ENCODE results near the gene RALGAPA2.
A peak's percentile ranks its signal among the peaks of the same experiment; 100 is the strongest.

RALGAPA2 gene

GRCh38 chr20:20473657-20474056 is 238.8 kb downstream of the RALGAPA2 start:
- Histone ChIP-seq H3K27ac (ENCODE audit: low read length) (no peak overlapping the region), H3K9me3 (ENCODE audit: control insufficient read depth, low read depth, low read length) (no peaks in the 10 kb centered on the region), H3K36me3 (ENCODE audit: control insufficient read depth, low read depth, low read length) (no peaks in the 10 kb centered on the region), H3K4me1 (ENCODE audit: control insufficient read depth, low read depth, low read length) (peaks cover 19% of the 10 kb centered on the region), H3K27me3 (ENCODE audit: control insufficient read depth, insufficient read depth, low read length) (no peaks in the 10 kb centered on the region), H3K9ac (ENCODE audit: low read length) (no peak overlapping the region), H3K4me3 (ENCODE audit: low read length) (no peak overlapping the region)

- Histone ChIP-seq H3K36me3 (ENCODE audit: control insufficient read depth, low read depth, low read length) (no peaks in the 10 kb centered on the region), H3K9ac (ENCODE audit: low read length) (no peak overlapping the region), H3K27me3 (ENCODE audit: control insufficient read depth, insufficient read depth, low read length) (no peaks in the 10 kb centered on the region), H3K4me1 (ENCODE audit: control insufficient read depth, low read depth, low read length) (peaks cover 10% of the 10 kb centered on the region), H3K9me3 (ENCODE audit: control insufficient read depth, low read depth, low read length) (no peaks in the 10 kb centered on the region), H3K4me3 (ENCODE audit: low read length) (no peak overlapping the region), H3K27ac (ENCODE audit: low read length) (no peak overlapping the region)
These were observed 239.7 kb downstream of the RALGAPA2 start for GRCh38 chr20:20472684-20473274.

DNA sequence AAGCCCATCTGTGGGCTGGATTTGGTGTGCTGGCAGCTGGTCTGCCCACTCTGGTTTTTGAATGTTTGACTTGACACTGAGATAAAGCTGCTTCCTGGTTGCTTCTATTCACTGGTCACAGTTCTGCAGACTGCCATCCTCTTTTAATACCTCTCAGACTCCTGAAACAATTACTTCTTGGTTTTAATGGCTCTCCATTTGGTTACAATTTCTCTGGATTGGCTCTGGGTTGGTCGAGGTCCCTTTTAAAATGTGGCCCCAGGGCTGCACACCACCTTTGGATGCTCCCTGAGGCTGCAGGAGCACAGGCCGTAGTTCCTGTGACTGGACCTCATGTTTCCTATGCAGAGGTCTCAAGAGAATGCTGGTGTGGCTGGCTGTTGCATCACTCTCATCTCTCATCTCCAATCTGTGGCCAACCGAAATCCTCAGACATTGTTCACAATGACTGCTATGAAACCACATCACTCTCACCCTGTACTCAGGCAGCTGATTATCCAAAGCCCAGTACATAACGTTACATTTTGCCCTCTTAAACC is 246.0 kb downstream of the RALGAPA2 start:
- no peaks in the 10 kb centered on the region for H3K36me3 ChIP-seq (ENCODE audit: control insufficient read depth, low read depth, low read length)
- no peaks in the 10 kb centered on the region for H3K27me3 ChIP-seq (ENCODE audit: control insufficient read depth, insufficient read depth, low read length)
- no peaks in the 10 kb centered on the region for H3K9me3 ChIP-seq (ENCODE audit: control insufficient read depth, low read depth, low read length)
- H3K4me3 ChIP-seq (ENCODE audit: low read length), result no peak overlapping the region
- H3K9ac ChIP-seq (ENCODE audit: low read length), result no peak overlapping the region
- peaks cover 41% of the 10 kb centered on the region for H3K4me1 ChIP-seq (ENCODE audit: control insufficient read depth, low read depth, low read length)
- no peak overlapping the region for H3K27ac ChIP-seq (ENCODE audit: low read length)

DNA sequence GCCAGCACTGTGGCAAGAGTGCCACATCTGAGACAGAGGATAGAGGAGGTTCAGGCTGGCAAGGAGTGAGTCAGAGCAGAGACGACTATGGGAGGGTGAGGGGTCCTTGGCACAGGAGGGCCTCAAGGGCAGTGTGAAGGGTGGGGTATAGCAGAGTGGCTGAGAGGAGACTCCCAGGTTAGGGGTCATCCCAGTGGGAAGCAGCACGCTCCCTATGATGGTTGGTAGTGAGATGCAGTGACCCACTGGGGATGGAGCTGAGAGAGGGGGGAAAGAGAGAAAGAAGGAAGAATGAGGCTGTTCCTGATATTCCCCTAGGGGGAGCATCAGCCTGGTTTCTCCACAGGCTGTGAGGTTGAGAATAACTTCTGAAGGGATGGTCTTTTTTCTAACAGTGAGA is 247.2 kb downstream of the RALGAPA2 start:
- no peaks in the 10 kb centered on the region for H3K27me3 ChIP-seq (ENCODE audit: control insufficient read depth, insufficient read depth, low read length)
- peaks cover 52% of the 10 kb centered on the region for H3K4me1 ChIP-seq (ENCODE audit: control insufficient read depth, low read depth, low read length)
- H3K27ac ChIP-seq (ENCODE audit: low read length), result no peak overlapping the region
- no peak overlapping the region for H3K4me3 ChIP-seq (ENCODE audit: low read length)
- H3K9ac ChIP-seq (ENCODE audit: low read length), result no peak overlapping the region
- H3K9me3 ChIP-seq (ENCODE audit: control insufficient read depth, low read depth, low read length), result no peaks in the 10 kb centered on the region
- no peaks in the 10 kb centered on the region for H3K36me3 ChIP-seq (ENCODE audit: control insufficient read depth, low read depth, low read length)

DNA sequence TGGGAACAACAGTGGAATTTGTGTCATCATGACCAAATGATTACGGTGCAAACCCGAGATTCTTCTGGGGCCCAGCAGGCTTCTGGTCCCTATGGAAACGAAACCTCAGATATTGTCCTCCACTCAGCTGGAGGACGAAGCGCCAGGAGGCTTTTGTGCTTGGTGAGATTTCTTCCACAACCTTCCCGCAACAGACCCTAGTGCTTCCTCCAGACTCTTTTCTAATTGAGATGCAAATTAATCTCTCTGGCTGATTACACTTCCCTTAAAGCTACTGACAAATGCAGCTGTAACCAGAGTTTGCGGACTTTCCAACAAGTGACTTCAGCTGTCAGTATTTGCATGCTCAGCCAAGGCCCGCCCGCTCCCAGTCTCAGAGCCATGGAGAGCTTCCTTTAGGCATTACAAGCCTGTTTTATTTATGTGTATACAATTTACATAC is 248.5 kb downstream of the RALGAPA2 start:
- Histone ChIP-seq H3K9ac (ENCODE audit: low read length) (peak overlapping the region; percentile 70), H3K27ac (ENCODE audit: low read length) (peak overlapping the region; percentile 82), H3K36me3 (ENCODE audit: control insufficient read depth, low read depth, low read length) (no peaks in the 10 kb centered on the region)

GRCh38 chr20:20462185-20462584 is 250.3 kb downstream of the RALGAPA2 start:
- Histone ChIP-seq H3K4me3 (ENCODE audit: low read length) (no peak overlapping the region), H3K4me1 (ENCODE audit: control insufficient read depth, low read depth, low read length) (peaks cover 52% of the 10 kb centered on the region), H3K27me3 (ENCODE audit: control insufficient read depth, insufficient read depth, low read length) (no peaks in the 10 kb centered on the region), H3K27ac (ENCODE audit: low read length) (no peak overlapping the region), H3K9me3 (ENCODE audit: control insufficient read depth, low read depth, low read length) (no peaks in the 10 kb centered on the region), H3K36me3 (ENCODE audit: control insufficient read depth, low read depth, low read length) (peaks cover 3% of the 10 kb centered on the region), H3K9ac (ENCODE audit: low read length) (no peak overlapping the region)

More for the DNA sequence above, 248.5 kb downstream of the RALGAPA2 start:
- Histone ChIP-seq H3K4me1 (ENCODE audit: control insufficient read depth, low read depth, low read length) (peaks cover 52% of the 10 kb centered on the region), H3K27me3 (ENCODE audit: control insufficient read depth, insufficient read depth, low read length) (no peaks in the 10 kb centered on the region), H3K9me3 (ENCODE audit: control insufficient read depth, low read depth, low read length) (no peaks in the 10 kb centered on the region), H3K4me3 (ENCODE audit: low read length) (peak overlapping the region; percentile 56)

DNA sequence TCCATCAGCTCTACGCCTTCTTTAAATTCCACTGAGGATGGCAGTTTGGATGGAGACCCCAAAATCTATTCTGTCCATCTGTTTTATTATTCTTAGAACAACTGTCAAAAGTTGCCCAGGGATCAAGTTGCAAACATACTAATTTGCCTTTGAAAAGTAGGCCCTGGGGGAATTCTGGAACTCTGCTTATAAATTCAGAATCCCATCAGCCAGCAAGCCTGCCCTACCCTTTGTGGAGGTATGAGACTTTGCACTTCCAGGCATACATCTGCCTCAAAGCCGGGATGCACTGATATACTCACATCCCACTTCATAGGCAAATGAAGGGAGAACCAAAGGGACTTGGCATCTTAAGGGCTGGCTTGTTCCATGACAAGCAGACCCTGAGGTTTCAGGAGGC is 250.9 kb downstream of the RALGAPA2 start:
- no peak overlapping the region for H3K27ac ChIP-seq (ENCODE audit: low read length)
- no peaks in the 10 kb centered on the region for H3K27me3 ChIP-seq (ENCODE audit: control insufficient read depth, insufficient read depth, low read length)
- no peaks in the 10 kb centered on the region for H3K9me3 ChIP-seq (ENCODE audit: control insufficient read depth, low read depth, low read length)
- H3K4me1 ChIP-seq (ENCODE audit: control insufficient read depth, low read depth, low read length), result peaks cover 52% of the 10 kb centered on the region
- H3K4me3 ChIP-seq (ENCODE audit: low read length), result no peak overlapping the region
- H3K36me3 ChIP-seq (ENCODE audit: control insufficient read depth, low read depth, low read length), result peaks cover 3% of the 10 kb centered on the region
- no peak overlapping the region for H3K9ac ChIP-seq (ENCODE audit: low read length)

GRCh38 chr20:20459726-20460125 is 252.7 kb downstream of the RALGAPA2 start:
- H3K9me3 ChIP-seq (ENCODE audit: control insufficient read depth, low read depth, low read length), result no peaks in the 10 kb centered on the region
- no peak overlapping the region for H3K9ac ChIP-seq (ENCODE audit: low read length)
- peaks cover 3% of the 10 kb centered on the region for H3K36me3 ChIP-seq (ENCODE audit: control insufficient read depth, low read depth, low read length)
- H3K4me3 ChIP-seq (ENCODE audit: low read length), result no peak overlapping the region
- H3K4me1 ChIP-seq (ENCODE audit: control insufficient read depth, low read depth, low read length), result peaks cover 42% of the 10 kb centered on the region
- H3K27me3 ChIP-seq (ENCODE audit: control insufficient read depth, insufficient read depth, low read length), result no peaks in the 10 kb centered on the region
- H3K27ac ChIP-seq (ENCODE audit: low read length), result no peak overlapping the region

DNA sequence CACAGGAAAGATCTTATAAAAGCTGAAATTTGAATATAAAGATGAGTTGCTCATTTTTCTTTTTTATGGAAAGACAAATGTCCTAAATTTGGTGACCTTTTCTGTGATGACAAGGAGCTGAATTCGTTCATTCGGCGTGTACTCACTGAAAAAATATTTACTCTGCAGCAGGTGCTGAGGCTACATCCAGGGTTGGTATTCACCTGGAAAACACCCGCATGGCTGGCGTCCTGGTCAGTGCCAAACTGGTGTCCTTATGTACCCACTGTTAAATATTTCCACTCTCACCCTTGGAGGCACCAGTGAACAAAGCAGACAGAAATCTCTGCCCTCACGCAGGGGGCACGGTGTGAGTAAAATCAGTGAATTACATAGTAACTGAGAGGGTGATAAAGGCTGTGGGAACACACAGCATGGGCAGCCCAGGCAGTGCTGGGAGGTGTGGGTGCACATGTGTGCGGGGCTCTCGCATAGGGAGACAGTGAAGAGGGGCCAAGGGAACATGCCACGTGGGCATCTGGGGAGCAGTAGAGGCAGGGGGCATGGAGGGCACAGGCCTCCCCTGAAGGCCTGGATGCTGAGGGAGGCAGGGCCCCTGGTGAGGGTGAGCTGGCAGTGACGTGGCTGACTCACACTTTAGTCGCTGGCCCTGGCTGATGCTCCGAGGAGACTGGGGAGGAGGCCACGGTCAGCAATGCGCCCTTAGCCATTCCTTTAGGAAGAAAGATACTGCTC is 254.9 kb downstream of the RALGAPA2 start:
- H3K36me3 ChIP-seq (ENCODE audit: control insufficient read depth, low read depth, low read length), result peaks cover 3% of the 10 kb centered on the region
- no peak overlapping the region for H3K27ac ChIP-seq (ENCODE audit: low read length)
- H3K27me3 ChIP-seq (ENCODE audit: control insufficient read depth, insufficient read depth, low read length), result no peaks in the 10 kb centered on the region
- H3K4me1 ChIP-seq (ENCODE audit: control insufficient read depth, low read depth, low read length), result peaks cover 29% of the 10 kb centered on the region
- no peak overlapping the region for H3K4me3 ChIP-seq (ENCODE audit: low read length)
- no peak overlapping the region for H3K9ac ChIP-seq (ENCODE audit: low read length)
- H3K9me3 ChIP-seq (ENCODE audit: control insufficient read depth, low read depth, low read length), result no peaks in the 10 kb centered on the region

- Histone ChIP-seq H3K27ac (ENCODE audit: low read length) (no peak overlapping the region), H3K36me3 (ENCODE audit: control insufficient read depth, low read depth, low read length) (peaks cover 3% of the 10 kb centered on the region), H3K4me3 (ENCODE audit: low read length) (no peak overlapping the region), H3K4me1 (ENCODE audit: control insufficient read depth, low read depth, low read length) (peaks cover 29% of the 10 kb centered on the region), H3K9ac (ENCODE audit: low read length) (no peak overlapping the region), H3K27me3 (ENCODE audit: control insufficient read depth, insufficient read depth, low read length) (no peaks in the 10 kb centered on the region), H3K9me3 (ENCODE audit: control insufficient read depth, low read depth, low read length) (no peaks in the 10 kb centered on the region)
These were observed 255.7 kb downstream of the RALGAPA2 start for GRCh38 chr20:20456741-20457140.

DNA sequence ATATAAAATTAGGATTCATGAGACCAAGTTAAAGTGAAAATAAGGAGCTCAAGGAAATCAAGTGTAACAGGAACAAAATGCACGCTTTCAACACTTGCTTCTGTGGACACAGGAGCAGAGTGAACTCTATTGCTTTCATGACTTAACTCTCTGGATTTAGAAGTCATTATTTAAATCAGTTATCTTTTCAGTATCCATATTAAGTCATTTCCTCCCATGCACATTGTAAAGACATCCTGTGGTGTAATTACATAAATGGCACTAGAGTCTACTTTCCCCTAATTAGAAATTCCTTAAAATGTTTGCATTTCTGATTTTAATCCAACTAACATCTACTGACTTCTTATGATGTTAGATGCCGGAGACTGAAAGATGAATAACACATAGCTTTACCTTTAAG is 256.5 kb downstream of the RALGAPA2 start:
- H3K9ac ChIP-seq (ENCODE audit: low read length), result no peak overlapping the region
- peaks cover 3% of the 10 kb centered on the region for H3K36me3 ChIP-seq (ENCODE audit: control insufficient read depth, low read depth, low read length)
- no peaks in the 10 kb centered on the region for H3K27me3 ChIP-seq (ENCODE audit: control insufficient read depth, insufficient read depth, low read length)
- H3K4me1 ChIP-seq (ENCODE audit: control insufficient read depth, low read depth, low read length), result peaks cover 21% of the 10 kb centered on the region
- H3K4me3 ChIP-seq (ENCODE audit: low read length), result no peak overlapping the region
- no peak overlapping the region for H3K27ac ChIP-seq (ENCODE audit: low read length)
- H3K9me3 ChIP-seq (ENCODE audit: control insufficient read depth, low read depth, low read length), result no peaks in the 10 kb centered on the region

Measured in iPS-18a (cell line).